Measurements from ENCODE around the gene RESF1. TPM values are rescaled to one million over a fixed set of nuclear protein-coding genes. Genes with fewer than 3 reads are reported as not detected.

Gene RESF1
- total and polyA plus RNA-seq, 2 donors from 2014 or later = 19.5 to 61.2 TPM

- Histone ChIP-seq H3K9me3 (ENCODE audit: control insufficient read depth in 2 of 3, insufficient read depth in 1 of 3, low read length in 3 of 3) (no peaks in the 10 kb centered on the region), H3K4me1 (ENCODE audit: control insufficient read depth in 2 of 3, insufficient read depth in 2 of 3, low read depth in 1 of 3, low read length in 3 of 3) (peaks cover 7 to 9% (median 8%) of the 10 kb centered on the region in 3 donors), H3K36me3 (ENCODE audit: control insufficient read depth in 2 of 3, insufficient read depth in 3 of 3, low read length in 3 of 3) (peaks cover 0 to 7% (median 0%) of the 10 kb centered on the region in 3 donors), H3K4me3 (ENCODE audit: low read length in 3 of 3) (peak overlapping the region; percentile 92 to 96 (median 93)), H3K27ac (ENCODE audit: low read depth in 2 of 2, low read length in 2 of 2) (no peak overlapping the region), H3K27me3 (ENCODE audit: control insufficient read depth, insufficient read depth, low read length) (no peaks in the 10 kb centered on the region), H3K9ac (ENCODE audit: low read length in 3 of 3) (peak overlapping the region in 2 of 3 donors; percentile 8 to 43)
- intact Hi-C loops (cut with DNase I) = no loop called here
- TF ChIP-seq, protein P1, sequence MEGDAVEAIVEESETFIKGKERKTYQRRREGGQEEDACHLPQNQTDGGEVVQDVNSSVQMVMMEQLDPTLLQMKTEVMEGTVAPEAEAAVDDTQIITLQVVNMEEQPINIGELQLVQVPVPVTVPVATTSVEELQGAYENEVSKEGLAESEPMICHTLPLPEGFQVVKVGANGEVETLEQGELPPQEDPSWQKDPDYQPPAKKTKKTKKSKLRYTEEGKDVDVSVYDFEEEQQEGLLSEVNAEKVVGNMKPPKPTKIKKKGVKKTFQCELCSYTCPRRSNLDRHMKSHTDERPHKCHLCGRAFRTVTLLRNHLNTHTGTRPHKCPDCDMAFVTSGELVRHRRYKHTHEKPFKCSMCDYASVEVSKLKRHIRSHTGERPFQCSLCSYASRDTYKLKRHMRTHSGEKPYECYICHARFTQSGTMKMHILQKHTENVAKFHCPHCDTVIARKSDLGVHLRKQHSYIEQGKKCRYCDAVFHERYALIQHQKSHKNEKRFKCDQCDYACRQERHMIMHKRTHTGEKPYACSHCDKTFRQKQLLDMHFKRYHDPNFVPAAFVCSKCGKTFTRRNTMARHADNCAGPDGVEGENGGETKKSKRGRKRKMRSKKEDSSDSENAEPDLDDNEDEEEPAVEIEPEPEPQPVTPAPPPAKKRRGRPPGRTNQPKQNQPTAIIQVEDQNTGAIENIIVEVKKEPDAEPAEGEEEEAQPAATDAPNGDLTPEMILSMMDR (IDR thresholded peaks at IDR 0.05; ENCODE audit: borderline replicate concordance, extremely low read depth, insufficient read depth) = no peak
- FAIRE-seq (no peak), DNase-seq (peak in 1 of 5 donors; percentile 9)
Measured at GRCh38 chr12:31961137-31961536, 1.9 kb downstream of the RESF1 start.

GRCh38 chr12:31962076-31962475, 2.9 kb downstream of the RESF1 start:
- peaks cover 8 to 17% (median 10%) of the 10 kb centered on the region in 3 donors for H3K4me1 ChIP-seq (ENCODE audit: control insufficient read depth in 2 of 3, insufficient read depth in 2 of 3, low read depth in 1 of 3, low read length in 3 of 3)
- no peak for FAIRE-seq
- TF ChIP-seq, protein P1 (IDR thresholded peaks at IDR 0.05; ENCODE audit: borderline replicate concordance, extremely low read depth, insufficient read depth) = no peak
- peaks cover 0 to 7% (median 0%) of the 10 kb centered on the region in 3 donors for H3K36me3 ChIP-seq (ENCODE audit: control insufficient read depth in 2 of 3, insufficient read depth in 3 of 3, low read length in 3 of 3)
- no peak overlapping the region for H3K9ac ChIP-seq (ENCODE audit: low read length in 3 of 3)
- no peaks in the 10 kb centered on the region for H3K27me3 ChIP-seq (ENCODE audit: control insufficient read depth, insufficient read depth, low read length)
- no peak overlapping the region for H3K27ac ChIP-seq (ENCODE audit: low read depth in 2 of 2, low read length in 2 of 2)
- H3K9me3 ChIP-seq (ENCODE audit: control insufficient read depth in 2 of 3, insufficient read depth in 1 of 3, low read length in 3 of 3) = no peaks in the 10 kb centered on the region
- peak in 1 of 5 donors; percentile 25 for DNase-seq
- intact Hi-C loops (cut with DNase I) = no loop called here
- peak overlapping the region in 1 of 3 donors; percentile 29 for H3K4me3 ChIP-seq (ENCODE audit: low read length in 3 of 3)

DNA sequence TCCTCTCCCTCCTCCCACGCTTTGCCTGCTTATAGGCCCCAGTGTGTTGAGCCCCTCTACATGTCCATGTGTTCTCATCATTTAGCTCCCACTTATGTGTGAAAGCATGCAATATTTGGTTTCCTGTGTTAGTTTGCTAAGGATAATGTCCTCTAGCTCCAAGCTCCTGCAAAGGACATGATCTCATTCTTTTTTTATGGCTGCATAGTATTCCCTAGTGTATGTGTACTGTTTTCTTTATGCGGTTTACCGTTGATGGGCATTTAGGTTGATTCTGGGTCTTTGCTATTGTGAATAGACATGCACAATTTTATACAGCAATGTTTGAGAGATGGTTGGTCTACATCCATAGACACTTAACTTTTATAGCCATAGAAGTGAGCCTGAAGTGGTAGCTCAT, 5.1 kb downstream of the RESF1 start:
- intact Hi-C loops (cut with DNase I) = no loop called here
- Histone ChIP-seq H3K4me1 (ENCODE audit: control insufficient read depth in 2 of 3, insufficient read depth in 2 of 3, low read depth in 1 of 3, low read length in 3 of 3) (peaks cover 8 to 16% (median 10%) of the 10 kb centered on the region in 3 donors), H3K4me3 (ENCODE audit: low read length in 3 of 3) (no peak overlapping the region), H3K27ac (ENCODE audit: low read depth in 2 of 2, low read length in 2 of 2) (no peak overlapping the region), H3K27me3 (ENCODE audit: control insufficient read depth, insufficient read depth, low read length) (no peaks in the 10 kb centered on the region), H3K9ac (ENCODE audit: low read length in 3 of 3) (no peak overlapping the region), H3K9me3 (ENCODE audit: control insufficient read depth in 2 of 3, insufficient read depth in 1 of 3, low read length in 3 of 3) (no peaks in the 10 kb centered on the region), H3K36me3 (ENCODE audit: control insufficient read depth in 2 of 3, insufficient read depth in 3 of 3, low read length in 3 of 3) (peaks cover 0 to 7% (median 0%) of the 10 kb centered on the region in 3 donors)
- TF ChIP-seq, protein P1 (IDR thresholded peaks at IDR 0.05; ENCODE audit: borderline replicate concordance, extremely low read depth, insufficient read depth) = no peak
- FAIRE-seq (no peak), DNase-seq (no peak)

DNA sequence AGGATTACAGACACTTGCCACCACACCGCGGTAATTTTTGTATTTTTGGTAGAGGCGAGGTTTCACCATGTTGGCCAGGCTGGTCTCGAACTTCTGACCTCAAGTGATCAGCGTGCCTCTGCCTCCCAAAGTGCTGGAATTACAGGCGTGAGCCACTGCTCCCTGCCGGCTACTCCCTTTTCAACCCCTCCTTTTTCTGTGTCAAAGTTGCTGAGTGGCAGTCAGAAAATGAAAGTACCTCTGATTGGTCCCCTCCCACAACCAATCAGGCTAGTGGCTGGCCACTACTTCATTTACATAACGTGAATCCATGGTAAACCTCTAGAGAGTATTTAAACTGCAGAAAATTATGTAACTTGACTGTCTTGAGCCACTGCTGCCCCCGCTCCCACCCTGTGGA, 5.9 kb downstream of the RESF1 start:
- no peak overlapping the region for H3K4me3 ChIP-seq (ENCODE audit: low read length in 3 of 3)
- no peak overlapping the region for H3K9ac ChIP-seq (ENCODE audit: low read length in 3 of 3)
- H3K27ac ChIP-seq (ENCODE audit: low read depth in 2 of 2, low read length in 2 of 2) = no peak overlapping the region
- H3K36me3 ChIP-seq (ENCODE audit: control insufficient read depth in 2 of 3, insufficient read depth in 3 of 3, low read length in 3 of 3) = peaks cover 0 to 7% (median 0%) of the 10 kb centered on the region in 3 donors
- H3K27me3 ChIP-seq (ENCODE audit: control insufficient read depth, insufficient read depth, low read length) = no peaks in the 10 kb centered on the region
- H3K9me3 ChIP-seq (ENCODE audit: control insufficient read depth in 2 of 3, insufficient read depth in 1 of 3, low read length in 3 of 3) = no peaks in the 10 kb centered on the region
- no peak for FAIRE-seq
- peaks cover 8 to 16% (median 10%) of the 10 kb centered on the region in 3 donors for H3K4me1 ChIP-seq (ENCODE audit: control insufficient read depth in 2 of 3, insufficient read depth in 2 of 3, low read depth in 1 of 3, low read length in 3 of 3)
- intact Hi-C loops (cut with DNase I) = no loop called here
- TF ChIP-seq, protein P1 (IDR thresholded peaks at IDR 0.05; ENCODE audit: borderline replicate concordance, extremely low read depth, insufficient read depth) = no peak
- no peak for DNase-seq

Data from kidney (tissue), 14 donors.